Activated CD8-positive, alpha-beta T cell treated with anti-CD3 and anti-CD28 coated beads for 36 hours (primary cell): ENCODE measurements around the gene ITIH6. TPM values are rescaled to one million over a fixed set of nuclear protein-coding genes. Genes with fewer than 3 reads are reported as not detected.

Experiments
- ATAC-seq: fragments of 200-7000 bp; cut with Tn5 transposase; one replicate; pipeline ENCODE4 v1.10.0; 2021; ENCODE audit warnings: mild to moderate bottlenecking, moderate library complexity
- CTCF ChIA-PET: fragments of 350-600 bp; sonication (Branson Sonifier 250); formaldehyde crosslinking; loops from one replicate; lab custom pipeline; 2021; ENCODE audit warnings: antibody characterized with exemption; lab: Charles Lee
- POLR2A ChIA-PET: fragments of 350-600 bp; sonication (Branson Sonifier 250); formaldehyde crosslinking; loops from one replicate; lab custom pipeline; 2021; ENCODE audit warnings: antibody characterized with exemption; lab: Charles Lee
- DNase-seq: peaks from one replicate; pipeline ENCODE4 v3.0.0-alpha.2; 2020
- H3K27ac Mint-ChIP-seq: one replicate; pipeline ENCODE4 v1.8.0; 2021; ENCODE audit warnings: mild to moderate bottlenecking, mixed read lengths
- H3K27me3 Mint-ChIP-seq: one replicate; pipeline ENCODE4 v1.8.0; 2021; ENCODE audit warnings: mixed read lengths
- H3K36me3 Mint-ChIP-seq: one replicate; pipeline ENCODE4 v1.8.0; 2021; ENCODE audit warnings: low read depth, mixed read lengths
- H3K4me1 Mint-ChIP-seq: one replicate; pipeline ENCODE4 v1.8.0; 2021; ENCODE audit warnings: low read depth, mixed read lengths
- H3K4me3 Mint-ChIP-seq: one replicate; pipeline ENCODE4 v1.8.0; 2021; ENCODE audit warnings: mild to moderate bottlenecking, moderate library complexity, mixed read lengths
- H3K9me3 Mint-ChIP-seq: one replicate; pipeline ENCODE4 v1.8.0; 2021; ENCODE audit warnings: mixed read lengths
- CTCF ChIP-seq: fragments of 200-600 bp; IDR thresholded peaks from one replicate; pipeline ENCODE4 v1.8.0; 2022; ENCODE audit warnings: antibody characterized with exemption, mild to moderate bottlenecking
- intact Hi-C: fragments of 100-400 bp; cut with micrococcal nuclease; formaldehyde crosslinking; loops from one replicate; pipeline ENCODE4 v1.10.0; 2022
- total RNA-seq, 2 experiments: library from RNA; stranded (reverse); gene quantifications; one replicate each; pipeline ENCODE4 v1.2.3, GENCODE V29; 2021

Gene ITIH6
- total RNA-seq, 2 experiments from 2014 or later: not detected

- ChIA-PET CTCF (no interaction called here), POLR2A (no interaction called here)
- no peaks in the 10 kb centered on the region for H3K36me3 Mint-ChIP-seq
- H3K27ac Mint-ChIP-seq: no peak overlapping the region
- ATAC-seq: no peak
- no peaks in the 10 kb centered on the region for H3K4me1 Mint-ChIP-seq
- intact Hi-C loops: no loop called here
- no peak for TF ChIP-seq CTCF
- no peaks in the 10 kb centered on the region for H3K9me3 Mint-ChIP-seq
- H3K27me3 Mint-ChIP-seq: no peaks in the 10 kb centered on the region
- DNase-seq: no peak
- no peak overlapping the region for H3K4me3 Mint-ChIP-seq
These were observed 28.5 kb upstream of the ITIH6 start for GRCh38 chrX:54826598-54826997.

- peak; percentile 34 for DNase-seq
- intact Hi-C loops: no loop called here
These were observed 27.8 kb upstream of the ITIH6 start for GRCh38 chrX:54825716-54826438.

GRCh38 chrX:54824722-54825121, 26.7 kb upstream of the ITIH6 start:
- DNase-seq (no peak), ATAC-seq (no peak)
- Mint-ChIP-seq H3K4me3 (no peak overlapping the region), H3K36me3 (no peaks in the 10 kb centered on the region), H3K27me3 (no peaks in the 10 kb centered on the region), H3K9me3 (no peaks in the 10 kb centered on the region), H3K27ac (no peak overlapping the region), H3K4me1 (no peaks in the 10 kb centered on the region)
- no peak for TF ChIP-seq CTCF
- intact Hi-C loops: no loop called here
- ChIA-PET CTCF (no interaction called here), POLR2A (no interaction called here)

More at GRCh38 chrX:54825716-54826438, 27.8 kb upstream of the ITIH6 start:
- CTCF ChIA-PET: no interaction called here
- ATAC-seq: no peak
- POLR2A ChIA-PET: no interaction called here
- Mint-ChIP-seq H3K9me3 (no peaks in the 10 kb centered on the region), H3K27ac (no peak overlapping the region), H3K4me3 (no peak overlapping the region), H3K36me3 (no peaks in the 10 kb centered on the region), H3K27me3 (no peaks in the 10 kb centered on the region), H3K4me1 (no peaks in the 10 kb centered on the region)
- no peak for TF ChIP-seq CTCF

GRCh38 chrX:54824195-54824594, 26.1 kb upstream of the ITIH6 start:
- Mint-ChIP-seq H3K36me3 (no peaks in the 10 kb centered on the region), H3K4me1 (no peaks in the 10 kb centered on the region), H3K9me3 (no peaks in the 10 kb centered on the region), H3K27ac (no peak overlapping the region), H3K4me3 (no peak overlapping the region), H3K27me3 (no peaks in the 10 kb centered on the region)
- TF ChIP-seq CTCF: no peak
- DNase-seq (no peak), ATAC-seq (no peak)
- intact Hi-C loops: no loop called here
- POLR2A ChIA-PET: no interaction called here
- CTCF ChIA-PET: no interaction called here

- peaks cover under 1% of the 10 kb centered on the region for H3K36me3 Mint-ChIP-seq
- no peak for ATAC-seq
- H3K4me3 Mint-ChIP-seq: no peak overlapping the region
- no peak overlapping the region for H3K27ac Mint-ChIP-seq
- TF ChIP-seq CTCF: no peak
- ChIA-PET CTCF (no interaction called here), POLR2A (no interaction called here)
- DNase-seq: no peak
- peaks cover 3% of the 10 kb centered on the region for H3K4me1 Mint-ChIP-seq
- H3K27me3 Mint-ChIP-seq: no peaks in the 10 kb centered on the region
- H3K9me3 Mint-ChIP-seq: no peaks in the 10 kb centered on the region
- intact Hi-C loops: no loop called here
These were observed 23.3 kb upstream of the ITIH6 start for GRCh38 chrX:54821310-54821709.
